Mucosa of rectum (tissue), 2 donors: ENCODE measurements around the gene MARS1.

Experiments
- H3K27ac ChIP-seq, 2 donors: one replicate each; pipeline ENCODE4 v1.7.0; 2013; ENCODE audit warnings: inconsistent platforms in 2 of 2, low read depth in 2 of 2, low read length in 2 of 2
- H3K27me3 ChIP-seq, 2 donors: one replicate each; pipeline ENCODE4 v1.7.0; 2013; ENCODE audit warnings: low read length in 2 of 2; ENCODE audit not compliant: control insufficient read depth in 2 of 2, insufficient read depth in 2 of 2
- H3K36me3 ChIP-seq, 2 donors: one replicate each; pipeline ENCODE4 v1.7.0; 2013; ENCODE audit warnings: low read length in 2 of 2; ENCODE audit not compliant: control insufficient read depth in 2 of 2, insufficient read depth in 2 of 2
- H3K4me1 ChIP-seq, 2 donors: one replicate each; pipeline ENCODE4 v1.7.0; 2013; ENCODE audit warnings: low read length in 2 of 2, mild to moderate bottlenecking in 1 of 2; ENCODE audit not compliant: control insufficient read depth in 2 of 2, insufficient read depth in 2 of 2
- H3K4me3 ChIP-seq, 2 donors: one replicate each; pipeline ENCODE4 v1.7.0; 2013; ENCODE audit warnings: low read length in 2 of 2
- H3K9ac ChIP-seq, 2 donors: one replicate each; pipeline ENCODE4 v1.7.0; 2013; ENCODE audit warnings: low read length in 2 of 2, low read depth in 1 of 2, mild to moderate bottlenecking in 1 of 2
- H3K9me3 ChIP-seq, 2 donors: one replicate each; pipeline ENCODE4 v1.7.0; 2013; ENCODE audit warnings: low read length in 2 of 2; ENCODE audit not compliant: control insufficient read depth in 2 of 2
- donor health status: healthy.
- donor health status: Normal muscosa, but diverticular disease.

MARS1 gene

GRCh38 chr12:57522011-57522886 lies 34.4 kb downstream of the MARS1 start, which contains the start of gene MBD6:
Gene MBD6, plus strand, starts transcription at chr12:57522824. Its CDS starts 1,480 bp downstream, at chr12:57524304.
- peak within 1 kb of the TSS; percentile 79 to 92 for H3K4me3 ChIP-seq
- H3K36me3 ChIP-seq: peaks cover 15 to 31% of the 10 kb centered on the region in 2 donors
- H3K27ac ChIP-seq: peak within 1 kb of the TSS; percentile 94 to 96
- H3K4me1 ChIP-seq: peaks cover 50 to 53% of the 10 kb centered on the region in 2 donors
- H3K27me3 ChIP-seq: no peaks in the 10 kb centered on the region
- H3K9me3 ChIP-seq: no peaks in the 10 kb centered on the region
- H3K9ac ChIP-seq: peak within 1 kb of the TSS; percentile 81

GRCh38 chr12:57522887-57523705 lies 35.2 kb downstream of the MARS1 start:
- Histone ChIP-seq H3K36me3 (peaks cover 19 to 29% of the 10 kb centered on the region in 2 donors), H3K9ac (peak overlapping the region; percentile 81), H3K4me1 (peaks cover 48 to 51% of the 10 kb centered on the region in 2 donors), H3K9me3 (no peaks in the 10 kb centered on the region), H3K4me3 (peak overlapping the region; percentile 79 to 92), H3K27me3 (no peaks in the 10 kb centered on the region), H3K27ac (peak overlapping the region; percentile 94 to 96)

GRCh38 chr12:57523706-57524614 lies 36.1 kb downstream of the MARS1 start:
- Histone ChIP-seq H3K36me3 (peaks cover 24 to 36% of the 10 kb centered on the region in 2 donors), H3K4me3 (peak overlapping the region; percentile 79 to 92), H3K27me3 (no peaks in the 10 kb centered on the region), H3K9ac (peak overlapping the region; percentile 81), H3K9me3 (no peaks in the 10 kb centered on the region), H3K4me1 (peaks cover 39 to 43% of the 10 kb centered on the region in 2 donors), H3K27ac (peak overlapping the region; percentile 94 to 96)

- Histone ChIP-seq H3K27me3 (no peaks in the 10 kb centered on the region), H3K9ac (no peak overlapping the region), H3K4me1 (peaks cover 34 to 35% of the 10 kb centered on the region in 2 donors), H3K36me3 (peaks cover 33 to 45% of the 10 kb centered on the region in 2 donors), H3K4me3 (no peak overlapping the region), H3K27ac (no peak overlapping the region), H3K9me3 (no peaks in the 10 kb centered on the region)
These were observed 37.1 kb downstream of the MARS1 start for GRCh38 chr12:57524814-57525614.

- Histone ChIP-seq H3K36me3 (peaks cover 39 to 53% of the 10 kb centered on the region in 2 donors), H3K9ac (no peak overlapping the region), H3K4me1 (peaks cover 33 to 35% of the 10 kb centered on the region in 2 donors), H3K27ac (no peak overlapping the region), H3K27me3 (no peaks in the 10 kb centered on the region), H3K9me3 (no peaks in the 10 kb centered on the region), H3K4me3 (no peak overlapping the region)
These were observed 37.9 kb downstream of the MARS1 start for GRCh38 chr12:57525615-57526383.

- peaks cover 43 to 61% of the 10 kb centered on the region in 2 donors for H3K36me3 ChIP-seq
- no peaks in the 10 kb centered on the region for H3K27me3 ChIP-seq
- H3K4me3 ChIP-seq: no peak overlapping the region
- H3K9ac ChIP-seq: no peak overlapping the region
- H3K4me1 ChIP-seq: peaks cover 26 to 27% of the 10 kb centered on the region in 2 donors
- H3K9me3 ChIP-seq: no peaks in the 10 kb centered on the region
- no peak overlapping the region for H3K27ac ChIP-seq
These were observed 38.7 kb downstream of the MARS1 start for GRCh38 chr12:57526477-57527126.

- Histone ChIP-seq H3K9me3 (no peaks in the 10 kb centered on the region), H3K27ac (no peak overlapping the region), H3K27me3 (no peaks in the 10 kb centered on the region), H3K36me3 (peaks cover 49 to 66% of the 10 kb centered on the region in 2 donors), H3K4me1 (peaks cover 20 to 21% of the 10 kb centered on the region in 2 donors), H3K4me3 (no peak overlapping the region), H3K9ac (no peak overlapping the region)
These were observed 39.3 kb downstream of the MARS1 start for GRCh38 chr12:57527184-57527583.

- Histone ChIP-seq H3K4me1 (peaks cover 20% of the 10 kb centered on the region in 2 donors), H3K9me3 (no peaks in the 10 kb centered on the region), H3K27me3 (no peaks in the 10 kb centered on the region), H3K4me3 (no peak overlapping the region), H3K9ac (no peak overlapping the region), H3K36me3 (peaks cover 59 to 76% of the 10 kb centered on the region in 2 donors), H3K27ac (no peak overlapping the region)
These were observed 40.3 kb downstream of the MARS1 start for GRCh38 chr12:57528176-57528575.
